H1 (cell line): ENCODE data around the gene PIEZO1. TPM values are rescaled to one million over a fixed set of nuclear protein-coding genes. Genes with fewer than 3 reads are reported as not detected.
A peak's percentile ranks its signal among the peaks of the same experiment; 100 is the strongest.

ENCODE experiments used
- CEBPB ChIP-seq: IDR thresholded peaks from 2 replicates; pipeline ENCODE4 v1.6.1; 2012; ENCODE audit warnings: low read depth, low read length
- CTBP2 ChIP-seq: IDR thresholded peaks from 2 replicates; pipeline ENCODE4 v1.7.0; 2011; ENCODE audit warnings: borderline replicate concordance, mild to moderate bottlenecking, moderate library complexity, mixed read lengths, low read length; ENCODE audit not compliant: insufficient read depth, insufficient read length
- CTCF ChIP-seq, 3 experiments: IDR thresholded peaks; 1 replicate in 2 of 3; 2 replicates in 1 of 3; pipeline versions ENCODE4 v1.5.1 to v1.6.1; 2011; ENCODE audit warnings: low read length in 3 of 3, mild to moderate bottlenecking in 3 of 3, inconsistent platforms in 2 of 3, low read depth in 1 of 3, moderate library complexity in 1 of 3; ENCODE audit not compliant: insufficient read depth in 1 of 3; ENCODE audit errors: control extremely low read depth in 1 of 3
- FOSL1 ChIP-seq: IDR thresholded peaks from 2 replicates; pipeline ENCODE4 v1.6.1; 2011; ENCODE audit warnings: mild to moderate bottlenecking, low read depth, low read length, moderate library complexity; ENCODE audit not compliant: insufficient read depth
- HDAC2 ChIP-seq, 2 experiments: fragments of 300-600 bp in 1 of 2; sonication (generic) in 1 of 2; IDR thresholded peaks; 2 replicates each; pipeline ENCODE4 v1.6.1; 2011 to 2012; ENCODE audit warnings: low read depth in 2 of 2, low read length in 2 of 2, mild to moderate bottlenecking in 2 of 2, moderate library complexity in 2 of 2, borderline replicate concordance in 1 of 2, inconsistent platforms in 1 of 2
- JUND ChIP-seq: IDR thresholded peaks from 2 replicates; pipeline ENCODE4 v1.6.1; 2011; ENCODE audit warnings: mild to moderate bottlenecking, improper control_type of control experiment, low read length
- POU5F1 ChIP-seq: IDR thresholded peaks from 2 replicates; pipeline ENCODE4 v1.6.1; 2011; ENCODE audit warnings: low read depth, mild to moderate bottlenecking, low read length, moderate library complexity
- RBBP5 ChIP-seq: IDR thresholded peaks from 2 replicates; pipeline ENCODE4 v1.7.1; 2012; ENCODE audit warnings: low read depth, mild to moderate bottlenecking, inconsistent platforms, low read length, moderate library complexity, borderline replicate concordance
- RXRA ChIP-seq: IDR thresholded peaks from 2 replicates; pipeline ENCODE4 v1.6.1; 2011; ENCODE audit warnings: low read depth, mild to moderate bottlenecking, low read length, moderate library complexity; ENCODE audit not compliant: insufficient read depth
- SAP30 ChIP-seq: fragments of 300-600 bp; sonication (generic); IDR thresholded peaks from 2 replicates; pipeline ENCODE4 v1.7.1; 2012; ENCODE audit warnings: low read length, moderate library complexity, mild to moderate bottlenecking, inconsistent platforms; ENCODE audit not compliant: insufficient read depth, insufficient replicate concordance
- SIX5 ChIP-seq: IDR thresholded peaks from 2 replicates; pipeline ENCODE4 v1.6.1; 2011; ENCODE audit warnings: mild to moderate bottlenecking, low read depth, low read length
- SRF ChIP-seq: IDR thresholded peaks from 2 replicates; pipeline ENCODE4 v1.6.1; 2011; ENCODE audit warnings: mild to moderate bottlenecking, low read depth, low read length, moderate library complexity
- SUZ12 ChIP-seq: fragments of 200-600 bp; sonication (generic); IDR thresholded peaks from 2 replicates; pipeline ENCODE4 v1.6.1; 2012; ENCODE audit warnings: mild to moderate bottlenecking, inconsistent platforms, low read length, moderate library complexity, mixed read lengths
- TAF7 ChIP-seq: optimal IDR thresholded peaks from 2 replicates; pipeline ENCODE3; 2011; ENCODE audit warnings: low read depth, mild to moderate bottlenecking, inconsistent platforms, low read length, moderate library complexity, borderline replicate concordance
- TBP ChIP-seq: IDR thresholded peaks from 2 replicates; pipeline ENCODE4 v1.6.1; 2011; ENCODE audit warnings: low read depth, low read length, improper control_type of control experiment
- USF2 ChIP-seq: IDR thresholded peaks from 2 replicates; pipeline ENCODE4 v1.6.1; 2011; ENCODE audit warnings: low read length, improper control_type of control experiment
- polyA plus RNA-seq, 7 experiments: library from polyadenylated mRNA; depleted of rRNA in 3 of 7; stranded (reverse) in 5 of 7; unstranded in 2 of 7; fragments of >200 nt in 5 of 7; fragments of 200-250 nt in 2 of 7; gene quantifications; 1 replicate in 5 of 7; 2 replicates in 1 of 7; 4 replicates in 1 of 7; pipeline versions ENCODE4 v1.2.1 to v1.2.3, GENCODE V29; 2011 to 2013; ENCODE audit warnings: missing spikeins in 2 of 7, mixed read lengths in 2 of 7
- total RNA-seq: library from RNA; stranded (reverse); fragmentation: NEBNext Ultra II Directional; extraction: Animal tissue kit (Norgen Biotek cat#: 25700); gene quantifications from 2 replicates; pipeline ENCODE4 v1.2.1, GENCODE V29; 2021

PIEZO1 gene
- total and polyA plus RNA-seq, 2 of the 8 experiments (the other 6 are each of a cell fraction or from before 2014, with no cell fraction given) = 42.3 to 67.5 TPM

GRCh38 chr16:88803264-88803987 lies 18.4 kb upstream of the PIEZO1 start, which contains the start of gene CDT1 (continued):
- TF ChIP-seq SIX5 = no peak
- no peak for TF ChIP-seq RXRA
- TF ChIP-seq RBBP5 = no peak
- TF ChIP-seq TBP = peak; percentile 51; the same call in 1 of the 2 replicates
- TF ChIP-seq TAF7 = peak; percentile 36
- TF ChIP-seq SAP30 = no peak
- no peak for TF ChIP-seq POU5F1
- TF ChIP-seq CEBPB = no peak
- no peak for TF ChIP-seq CTCF (IDR thresholded peaks at IDR 0.05; ENCODE audit: control extremely low read depth in 1 of 3, insufficient read depth in 1 of 3, low read depth in 1 of 3, low read length in 3 of 3)
- no peak for TF ChIP-seq USF2
- peak; percentile 51 for TF ChIP-seq CTBP2
- TF ChIP-seq JUND = peak; percentile 68; the same call in 1 of the 2 replicates
- TF ChIP-seq HDAC2 (IDR thresholded peaks at IDR 0.05; ENCODE audit: borderline replicate concordance in 1 of 2, low read depth in 2 of 2, low read length in 2 of 2) = peak; percentile 47 to 83; a peak in 3 of 4 replicates
- peak; percentile 28; the same call in 1 of the 2 replicates for TF ChIP-seq SUZ12
- TF ChIP-seq SRF = no peak
- TF ChIP-seq FOSL1 = no peak
